Mesenchymal stem cell (in vitro differentiated cells and primary cell): Measurements from ENCODE around the gene GOLGA6C.
"Not testable (repeated sequence)": the region's sequence is repeated elsewhere in the genome, so short reads cannot be mapped to it uniquely, and the experiment has no call there.

Experiments
- DNase-seq: peaks from one replicate; pipeline ENCODE4 v3.0.0-alpha.2; 2013
- H2AFZ ChIP-seq: one replicate; pipeline ENCODE4 v1.6.1; 2013; ENCODE audit warnings: low read depth, mild to moderate bottlenecking, control low read depth, inconsistent platforms, low read length, moderate library complexity
- H2AK5ac ChIP-seq: 2 replicates; pipeline ENCODE4 v1.6.1; 2013; ENCODE audit warnings: low read length, moderate library complexity, mild to moderate bottlenecking, inconsistent platforms; ENCODE audit not compliant: severe bottlenecking
- H2BK120ac ChIP-seq: one replicate; pipeline ENCODE4 v1.6.1; 2013; ENCODE audit warnings: low read depth, mild to moderate bottlenecking, inconsistent platforms, low read length, moderate library complexity
- H2BK12ac ChIP-seq, 2 experiments: one replicate each; pipeline ENCODE4 v1.6.1; 2013; ENCODE audit warnings: inconsistent platforms in 2 of 2, low read length in 2 of 2, mild to moderate bottlenecking in 2 of 2, moderate library complexity in 2 of 2, control low read depth in 1 of 2
- H2BK15ac ChIP-seq: one replicate; pipeline ENCODE4 v1.6.1; 2013; ENCODE audit warnings: mild to moderate bottlenecking, low read depth, inconsistent platforms; ENCODE audit not compliant: poor library complexity, severe bottlenecking
- H2BK5ac ChIP-seq: 2 replicates; pipeline ENCODE4 v1.6.1; 2013; ENCODE audit warnings: low read depth, mild to moderate bottlenecking, low read length, control low read depth, inconsistent platforms; ENCODE audit not compliant: poor library complexity, severe bottlenecking
- H3K14ac ChIP-seq, 2 experiments: one replicate each; pipeline ENCODE4 v1.6.1; 2013; ENCODE audit warnings: inconsistent platforms in 2 of 2, low read length in 2 of 2, control low read depth in 1 of 2, mild to moderate bottlenecking in 1 of 2, moderate library complexity in 1 of 2
- H3K18ac ChIP-seq, 2 experiments: one replicate each; pipeline ENCODE4 v1.6.1; 2013; ENCODE audit warnings: inconsistent platforms in 2 of 2, low read length in 2 of 2, control low read depth in 1 of 2, low read depth in 1 of 2, mild to moderate bottlenecking in 1 of 2
- H3K23ac ChIP-seq, 2 experiments: one replicate each; pipeline ENCODE4 v1.6.1; 2013; ENCODE audit warnings: inconsistent platforms in 2 of 2, low read length in 2 of 2, mild to moderate bottlenecking in 2 of 2, moderate library complexity in 2 of 2, control low read depth in 1 of 2
- H3K27ac ChIP-seq: 2 replicates; pipeline ENCODE4 v1.5.1; 2013; ENCODE audit warnings: mild to moderate bottlenecking, moderate library complexity, low read length, control low read depth, inconsistent platforms; ENCODE audit not compliant: poor library complexity, severe bottlenecking
- H3K27me3 ChIP-seq, 2 experiments: 2 replicates each; pipeline versions ENCODE4 v1.6.1 to v1.7.0; 2013; ENCODE audit warnings: low read length in 2 of 2, mild to moderate bottlenecking in 2 of 2, moderate library complexity in 2 of 2, control low read depth in 1 of 2, inconsistent platforms in 1 of 2; ENCODE audit not compliant: control insufficient read depth in 1 of 2, insufficient read depth in 1 of 2
- H3K36me3 ChIP-seq, 2 experiments: 2 replicates each; pipeline versions ENCODE4 v1.6.1 to v1.7.0; 2013; ENCODE audit warnings: low read length in 2 of 2, control low read depth in 1 of 2, inconsistent platforms in 1 of 2, low read depth in 1 of 2, mild to moderate bottlenecking in 1 of 2; ENCODE audit not compliant: insufficient read depth in 2 of 2, control insufficient read depth in 1 of 2
- H3K4ac ChIP-seq, 2 experiments: one replicate each; pipeline ENCODE4 v1.6.1; 2013; ENCODE audit warnings: inconsistent platforms in 2 of 2, low read length in 2 of 2, mild to moderate bottlenecking in 2 of 2, moderate library complexity in 2 of 2, control low read depth in 1 of 2, low read depth in 1 of 2
- H3K4me1 ChIP-seq: 2 replicates; pipeline ENCODE4 v1.6.1; 2013; ENCODE audit warnings: low read depth, low read length, control low read depth; ENCODE audit not compliant: control insufficient read depth, insufficient read depth
- H3K4me2 ChIP-seq: 2 replicates; pipeline ENCODE4 v1.6.1; 2013; ENCODE audit warnings: low read length, mild to moderate bottlenecking, inconsistent platforms; ENCODE audit not compliant: poor library complexity, severe bottlenecking
- H3K4me3 ChIP-seq, 2 experiments: 2 replicates each; pipeline versions ENCODE4 v1.5.1 to v1.7.0; 2013; ENCODE audit warnings: low read length in 2 of 2, mild to moderate bottlenecking in 2 of 2, control low read depth in 1 of 2, low read depth in 1 of 2; ENCODE audit not compliant: insufficient read depth in 1 of 2
- H3K79me1 ChIP-seq: replicated peaks from 2 replicates; pipeline ENCODE4 v1.6.1; 2013; ENCODE audit warnings: mild to moderate bottlenecking, control low read depth, low read length, inconsistent platforms; ENCODE audit not compliant: poor library complexity, severe bottlenecking
- H3K9ac ChIP-seq: 2 replicates; pipeline ENCODE4 v1.7.0; 2013; ENCODE audit warnings: mild to moderate bottlenecking, low read length, moderate library complexity
- H3K9me3 ChIP-seq: 2 replicates; pipeline ENCODE4 v1.7.0; 2013; ENCODE audit warnings: mild to moderate bottlenecking, low read length; ENCODE audit not compliant: control insufficient read depth
- H4K8ac ChIP-seq: one replicate; pipeline ENCODE4 v1.6.1; 2013; ENCODE audit warnings: inconsistent platforms, mild to moderate bottlenecking, low read length, moderate library complexity
- H4K91ac ChIP-seq: one replicate; pipeline ENCODE4 v1.6.1; 2013; ENCODE audit warnings: mild to moderate bottlenecking, low read length, inconsistent platforms
- WGBS: methylation state at CpG from one replicate; pipeline ENCODE4 v1.1.7; 2013; ENCODE audit warnings: mixed read lengths; 5-methylcytosine and 5-hydroxymethylcytosine counted together

The GOLGA6C gene

GRCh38 chr15:75300026-75300425, 41.9 kb downstream of the GOLGA6C start:
- not testable (repeated sequence) for H4K91ac ChIP-seq, H3K18ac ChIP-seq, H3K27ac ChIP-seq, H3K14ac ChIP-seq, H3K4me3 ChIP-seq, H3K23ac ChIP-seq, H3K4ac ChIP-seq, H2BK120ac ChIP-seq, H3K9ac ChIP-seq, H3K4me1 ChIP-seq, H3K79me1 ChIP-seq, H2AFZ ChIP-seq, H2BK5ac ChIP-seq, DNase-seq, H2AK5ac ChIP-seq, H4K8ac ChIP-seq, H3K36me3 ChIP-seq, H2BK12ac ChIP-seq, H3K4me2 ChIP-seq, H2BK15ac ChIP-seq, H3K9me3 ChIP-seq
- 46% methylated on average over 3 of the region's 6 CpGs for WGBS
- peaks cover 10 to 18% of the 10 kb centered on the region in 2 experiments for H3K27me3 ChIP-seq

GRCh38 chr15:75302318-75302717, 44.2 kb downstream of the GOLGA6C start:
- Histone ChIP-seq H3K27me3 (peaks cover 22 to 36% of the 10 kb centered on the region in 2 experiments), H3K4me3 (no peak overlapping the region), H2AFZ (no peak overlapping the region), H3K4me2 (no peak overlapping the region), H3K9me3 (no peaks in the 10 kb centered on the region), H4K8ac (no peak overlapping the region), H2BK120ac (no peak overlapping the region), H2AK5ac (no peak overlapping the region), H2BK15ac (no peak overlapping the region), H3K9ac (no peak overlapping the region), H3K18ac (no peak overlapping the region), H3K4ac (no peak overlapping the region), H4K91ac (no peak overlapping the region), H3K36me3 (no peaks in the 10 kb centered on the region), H2BK5ac (no peak overlapping the region), H3K79me1 (no peaks in the 10 kb centered on the region), H3K23ac (no peak overlapping the region), H3K4me1 (no peaks in the 10 kb centered on the region), H3K27ac (no peak overlapping the region), H2BK12ac (no peak overlapping the region), H3K14ac (no peak overlapping the region)
- 80% methylated on average over 9 of the region's 9 CpGs for WGBS
- no peak for DNase-seq

GRCh38 chr15:75302753-75303152, 44.6 kb downstream of the GOLGA6C start:
- H3K9me3 ChIP-seq, H4K8ac ChIP-seq, H3K9ac ChIP-seq, H3K14ac ChIP-seq, H3K36me3 ChIP-seq, H3K27ac ChIP-seq, H3K23ac ChIP-seq, H3K79me1 ChIP-seq, H2AK5ac ChIP-seq, H2BK15ac ChIP-seq, H4K91ac ChIP-seq, H3K4me3 ChIP-seq, H3K4me1 ChIP-seq, H2BK120ac ChIP-seq, DNase-seq, H3K4me2 ChIP-seq, H2BK12ac ChIP-seq, H3K4ac ChIP-seq, H3K18ac ChIP-seq, H2BK5ac ChIP-seq, H2AFZ ChIP-seq: not testable (repeated sequence)
- 85% methylated on average over 2 of the region's 4 CpGs for WGBS
- H3K27me3 ChIP-seq, result peaks cover 22 to 40% of the 10 kb centered on the region in 2 experiments

DNA sequence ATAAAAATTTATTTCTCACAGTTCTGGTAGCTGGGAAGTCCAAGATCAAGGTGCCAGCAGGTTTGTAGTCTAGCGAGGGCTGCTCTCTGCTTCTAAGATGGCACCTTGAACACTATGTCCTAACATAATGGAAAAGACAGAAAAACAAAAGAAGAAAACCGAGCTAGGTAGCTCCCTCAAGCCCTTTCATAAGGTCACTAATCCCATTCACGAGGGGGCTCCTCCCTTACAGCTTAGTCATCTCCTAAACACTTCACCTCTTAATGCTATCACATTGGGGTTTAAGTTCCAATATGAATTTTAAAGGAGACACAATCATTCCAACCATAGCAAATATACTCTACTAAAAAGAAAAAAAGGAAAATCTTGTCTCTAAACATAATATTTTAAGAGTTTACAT, 48.1 kb downstream of the GOLGA6C start:
- Histone ChIP-seq H2BK12ac (no peak overlapping the region), H3K36me3 (no peaks in the 10 kb centered on the region), H3K9me3 (no peaks in the 10 kb centered on the region), H3K4me3 (no peak overlapping the region), H3K4me1 (peaks cover 6% of the 10 kb centered on the region), H3K27ac (no peak overlapping the region), H3K4ac (no peak overlapping the region), H3K18ac (no peak overlapping the region), H3K9ac (no peak overlapping the region), H2AK5ac (no peak overlapping the region), H3K23ac (no peak overlapping the region), H3K27me3 (peaks cover 22 to 67% of the 10 kb centered on the region in 2 experiments), H4K8ac (no peak overlapping the region), H2BK5ac (no peak overlapping the region), H2AFZ (no peak overlapping the region), H2BK120ac (no peak overlapping the region), H4K91ac (no peak overlapping the region), H3K14ac (no peak overlapping the region), H2BK15ac (no peak overlapping the region), H3K79me1 (no peaks in the 10 kb centered on the region), H3K4me2 (no peak overlapping the region)
- DNase-seq, result no peak
- 56% methylated on average over 2 of the region's 3 CpGs for WGBS
